ENCODE measurements around the gene ZC3H15.
"Not testable (repeated sequence)": the region's sequence is repeated elsewhere in the genome, so short reads cannot be mapped to it uniquely, and the experiment has no call there.

The ZC3H15 gene

DNA sequence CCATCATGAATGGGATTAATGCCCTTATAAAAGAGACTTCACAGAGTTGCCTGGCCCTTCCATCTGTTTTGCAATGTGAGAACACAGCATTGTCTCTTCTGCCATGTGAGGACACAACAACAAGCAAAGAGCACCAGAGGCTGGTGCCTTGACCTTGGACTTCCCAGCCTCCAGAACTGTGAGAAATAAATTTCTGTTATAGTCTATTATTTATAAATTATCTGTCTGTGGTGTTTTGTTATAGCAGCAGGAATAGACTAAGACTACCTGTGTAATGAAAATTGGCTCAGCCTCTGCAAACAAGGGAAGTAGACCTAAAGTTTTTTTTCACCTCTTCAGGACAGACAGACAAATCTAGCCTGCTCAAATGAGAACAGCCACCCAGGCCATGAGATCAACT, 19.3 kb upstream of the ZC3H15 start:
- DNase-seq, result no peak
- Histone ChIP-seq H3K4me1 (no peaks in the 10 kb centered on the region), H3K9me3 (no peaks in the 10 kb centered on the region), H3K36me3 (no peaks in the 10 kb centered on the region), H3K27me3 (no peaks in the 10 kb centered on the region), H3K4me3 (ENCODE audit: low read depth, low read length) (no peak overlapping the region)
- TF ChIP-seq, protein P1, sequence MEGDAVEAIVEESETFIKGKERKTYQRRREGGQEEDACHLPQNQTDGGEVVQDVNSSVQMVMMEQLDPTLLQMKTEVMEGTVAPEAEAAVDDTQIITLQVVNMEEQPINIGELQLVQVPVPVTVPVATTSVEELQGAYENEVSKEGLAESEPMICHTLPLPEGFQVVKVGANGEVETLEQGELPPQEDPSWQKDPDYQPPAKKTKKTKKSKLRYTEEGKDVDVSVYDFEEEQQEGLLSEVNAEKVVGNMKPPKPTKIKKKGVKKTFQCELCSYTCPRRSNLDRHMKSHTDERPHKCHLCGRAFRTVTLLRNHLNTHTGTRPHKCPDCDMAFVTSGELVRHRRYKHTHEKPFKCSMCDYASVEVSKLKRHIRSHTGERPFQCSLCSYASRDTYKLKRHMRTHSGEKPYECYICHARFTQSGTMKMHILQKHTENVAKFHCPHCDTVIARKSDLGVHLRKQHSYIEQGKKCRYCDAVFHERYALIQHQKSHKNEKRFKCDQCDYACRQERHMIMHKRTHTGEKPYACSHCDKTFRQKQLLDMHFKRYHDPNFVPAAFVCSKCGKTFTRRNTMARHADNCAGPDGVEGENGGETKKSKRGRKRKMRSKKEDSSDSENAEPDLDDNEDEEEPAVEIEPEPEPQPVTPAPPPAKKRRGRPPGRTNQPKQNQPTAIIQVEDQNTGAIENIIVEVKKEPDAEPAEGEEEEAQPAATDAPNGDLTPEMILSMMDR (IDR thresholded peaks at IDR 0.05; ENCODE audit: low read depth, low read length), result no peak

DNA sequence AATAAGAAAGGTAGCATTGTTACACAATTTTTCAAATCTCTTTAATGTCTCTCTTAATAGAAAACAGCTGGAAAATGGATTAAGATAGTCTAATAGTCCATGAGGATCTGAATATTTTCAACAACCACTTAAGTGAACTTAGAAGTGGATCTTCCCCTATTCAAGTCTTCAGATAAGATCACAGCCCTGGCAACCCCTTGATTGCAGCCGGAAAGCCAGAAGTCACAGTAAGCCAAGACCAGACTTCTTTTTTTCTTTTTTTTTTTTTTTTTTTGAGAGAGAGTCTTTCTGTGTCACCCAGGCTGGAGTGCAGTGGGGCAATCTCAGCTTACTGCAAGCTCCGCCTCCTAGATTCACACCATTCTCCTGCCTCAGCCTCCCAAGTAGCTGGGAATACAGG, 18.6 kb upstream of the ZC3H15 start:
- Histone ChIP-seq H3K27me3 (no peaks in the 10 kb centered on the region), H3K4me3 (ENCODE audit: low read depth, low read length) (no peak overlapping the region), H3K9me3 (no peaks in the 10 kb centered on the region), H3K4me1 (no peaks in the 10 kb centered on the region), H3K36me3 (no peaks in the 10 kb centered on the region)
- no peak for DNase-seq
- TF ChIP-seq, protein P1 (IDR thresholded peaks at IDR 0.05; ENCODE audit: low read depth, low read length), result no peak

DNA sequence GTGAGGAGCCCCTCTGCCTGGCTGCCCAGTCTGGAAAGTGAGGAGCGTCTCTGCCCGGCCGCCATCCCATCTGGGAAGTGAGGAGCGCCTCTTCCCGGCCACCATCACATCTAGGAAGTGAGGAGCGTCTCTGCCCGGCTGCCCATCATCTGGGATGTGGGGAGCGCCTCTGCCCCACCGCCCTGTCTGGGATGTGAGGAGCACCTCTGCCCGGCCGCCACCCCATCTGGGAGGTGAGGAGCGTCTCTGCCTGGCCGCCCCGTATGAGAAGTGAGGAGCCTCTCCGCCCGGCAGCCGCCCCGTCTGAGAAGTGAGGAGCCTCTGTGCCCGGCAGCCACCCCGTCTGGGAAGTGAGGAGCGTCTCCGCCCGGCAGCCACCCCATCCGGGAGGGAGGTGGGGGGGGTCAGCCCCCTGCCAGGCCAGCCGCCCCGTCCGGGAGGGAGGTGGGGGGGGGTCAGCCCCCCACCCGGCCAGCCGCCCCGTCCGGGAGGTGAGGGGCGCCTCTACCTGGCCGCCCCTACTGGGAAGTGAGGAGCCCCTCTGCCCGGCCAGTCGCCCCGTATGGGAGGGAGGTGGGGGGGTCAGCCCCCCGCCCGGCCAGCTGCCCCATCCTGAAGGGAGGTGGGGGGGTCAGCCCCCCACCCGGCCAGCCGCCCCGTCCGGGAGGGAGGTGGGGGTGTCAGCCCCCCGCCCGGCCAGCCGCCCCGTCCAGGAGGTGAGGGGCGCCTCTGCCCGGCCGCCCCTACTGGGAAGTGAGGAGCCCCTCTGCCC, 13.2 kb upstream of the ZC3H15 start:
- not testable (repeated sequence) for H3K4me1 ChIP-seq; H3K4me3 ChIP-seq (ENCODE audit: low read depth, low read length); H3K36me3 ChIP-seq; H3K9me3 ChIP-seq; DNase-seq; H3K27me3 ChIP-seq

DNA sequence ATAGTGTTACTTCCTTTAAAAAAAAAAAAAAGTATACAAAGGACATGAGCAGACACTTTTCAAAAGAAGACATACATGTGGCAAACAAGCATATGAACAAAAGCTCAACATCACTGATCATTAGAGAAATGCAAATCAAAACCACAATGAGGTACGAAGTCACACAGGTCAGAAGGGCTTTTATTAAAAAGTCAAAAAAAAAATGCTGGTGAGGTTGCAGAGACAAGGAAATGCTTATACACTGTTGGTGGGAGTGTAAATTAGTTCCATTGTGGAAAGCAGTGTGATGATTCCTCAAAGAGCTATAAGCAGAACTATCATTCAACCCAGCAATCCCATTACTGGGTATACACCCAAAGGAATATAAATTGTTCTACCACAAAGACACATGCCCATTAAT, 11.8 kb upstream of the ZC3H15 start:
- not testable (repeated sequence) for H3K27me3 ChIP-seq; DNase-seq; H3K9me3 ChIP-seq; H3K4me3 ChIP-seq (ENCODE audit: low read depth, low read length); H3K4me1 ChIP-seq; H3K36me3 ChIP-seq

DNA sequence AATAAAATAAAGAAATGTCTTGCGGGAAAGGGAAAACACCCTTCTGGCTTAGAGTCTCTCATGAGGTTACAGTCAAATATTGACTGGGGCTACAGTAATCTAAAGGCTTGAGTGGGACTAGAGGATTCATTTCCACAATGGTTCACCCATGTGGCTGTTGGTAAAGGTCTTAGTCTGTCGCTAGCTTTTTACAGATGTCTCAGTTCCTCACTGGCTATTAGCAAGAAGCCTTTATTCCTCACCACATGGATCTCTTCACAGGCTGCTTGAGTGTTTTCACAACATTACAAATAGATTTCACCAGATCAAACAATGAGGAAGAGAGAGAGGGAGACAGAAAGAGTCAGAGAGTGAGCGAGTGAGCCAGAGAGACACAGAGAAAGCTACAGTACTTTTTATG, 8.3 kb upstream of the ZC3H15 start:
- H3K4me3 ChIP-seq (ENCODE audit: low read depth, low read length), result no peak overlapping the region
- TF ChIP-seq, protein P1 (IDR thresholded peaks at IDR 0.05; ENCODE audit: low read depth, low read length), result no peak
- no peaks in the 10 kb centered on the region for H3K4me1 ChIP-seq
- no peaks in the 10 kb centered on the region for H3K36me3 ChIP-seq
- H3K9me3 ChIP-seq, result no peaks in the 10 kb centered on the region
- DNase-seq, result no peak
- H3K27me3 ChIP-seq, result no peaks in the 10 kb centered on the region

DNA sequence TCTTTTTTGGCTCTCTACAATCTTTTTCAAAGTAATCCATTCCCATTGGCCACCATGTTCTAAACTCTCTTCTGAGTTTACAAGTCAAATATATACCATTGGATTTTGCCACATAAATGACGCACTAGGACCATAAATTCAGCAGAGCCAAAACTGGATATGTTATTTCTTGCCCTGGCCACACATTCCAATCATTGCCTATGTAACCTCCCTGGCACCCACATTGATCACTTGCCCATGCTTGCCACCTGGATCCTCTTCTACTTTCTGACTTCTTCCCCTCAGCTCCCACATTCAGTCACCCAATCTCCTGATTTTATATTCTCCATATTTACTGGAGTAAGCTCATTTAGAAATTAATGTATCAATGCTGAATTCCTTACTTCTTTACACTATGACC, 5.1 kb upstream of the ZC3H15 start:
- Histone ChIP-seq H3K9me3 (no peaks in the 10 kb centered on the region), H3K4me1 (no peaks in the 10 kb centered on the region), H3K36me3 (no peaks in the 10 kb centered on the region), H3K4me3 (ENCODE audit: low read depth, low read length) (no peak overlapping the region), H3K27me3 (no peaks in the 10 kb centered on the region)
- no peak for DNase-seq
- TF ChIP-seq, protein P1 (IDR thresholded peaks at IDR 0.05; ENCODE audit: low read depth, low read length), result no peak

DNA sequence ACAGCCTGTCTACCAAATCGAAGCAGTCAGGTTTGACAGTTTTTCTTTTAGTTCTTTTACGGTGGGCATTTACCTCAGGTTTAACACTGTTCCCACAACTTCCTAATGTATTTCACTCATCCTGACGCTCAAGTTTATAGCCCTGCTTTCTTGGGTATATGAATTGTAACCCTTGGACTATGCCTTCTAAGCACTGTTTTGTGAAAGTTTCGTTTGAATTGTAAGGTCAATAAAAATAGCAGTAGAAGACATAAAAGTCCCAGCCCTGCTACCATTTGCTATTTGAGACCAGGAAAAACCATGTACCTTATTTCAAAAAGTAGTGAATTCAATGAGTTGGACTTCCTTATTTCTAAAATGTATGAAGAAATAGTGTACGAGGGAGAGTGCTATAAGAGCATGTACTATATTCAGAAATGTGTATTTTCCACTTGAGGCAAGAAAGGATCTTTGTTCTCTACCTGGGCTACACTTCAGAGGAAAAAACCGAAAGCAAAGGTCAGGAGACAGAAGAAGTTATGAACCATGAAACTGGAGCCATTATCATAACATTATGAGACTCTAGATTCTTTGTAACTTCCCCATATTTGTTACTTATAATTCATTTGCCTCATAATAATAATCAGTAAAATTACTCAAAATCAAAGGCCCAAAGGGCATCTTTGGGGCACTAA, 1.9 kb upstream of the ZC3H15 start:
- no peak overlapping the region for H3K4me3 ChIP-seq (ENCODE audit: low read depth, low read length)
- H3K9me3 ChIP-seq, result no peaks in the 10 kb centered on the region
- H3K36me3 ChIP-seq, result no peaks in the 10 kb centered on the region
- H3K4me1 ChIP-seq, result no peaks in the 10 kb centered on the region
- no peak for DNase-seq
- H3K27me3 ChIP-seq, result no peaks in the 10 kb centered on the region
- TF ChIP-seq, protein P1 (IDR thresholded peaks at IDR 0.05; ENCODE audit: low read depth, low read length), result no peak

All from BE2C (cell line).